HS-5 (cell line): ENCODE measurements around the gene CAB39L.

Source experiments
- DNase-seq: peaks from one replicate; pipeline ENCODE4 v3.0.0-alpha.2; 2012; ENCODE audit warnings: low read depth

The CAB39L gene

DNA sequence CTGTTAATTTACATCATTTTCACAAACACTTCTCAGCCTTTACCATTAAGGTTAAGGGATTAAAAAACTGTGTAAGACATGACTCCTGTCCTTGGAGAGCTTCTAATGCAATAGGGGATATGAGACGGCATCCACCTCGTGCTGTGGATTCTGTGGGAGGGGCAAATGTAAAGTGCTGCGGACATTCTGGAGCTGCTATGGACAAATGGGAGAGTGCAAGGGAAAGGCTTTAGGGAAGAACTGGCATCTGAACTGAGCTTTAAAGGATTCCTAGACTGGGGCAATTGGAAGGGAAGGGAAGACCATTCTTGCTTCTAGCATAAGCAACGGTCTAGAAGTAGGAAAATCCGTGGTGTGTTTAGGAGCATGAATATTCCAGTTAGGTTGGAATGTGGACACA, 164.8 kb downstream of the CAB39L start:
- no peak for DNase-seq

GRCh38 chr13:49278211-49278610, 165.7 kb downstream of the CAB39L start:
- no peak for DNase-seq

DNA sequence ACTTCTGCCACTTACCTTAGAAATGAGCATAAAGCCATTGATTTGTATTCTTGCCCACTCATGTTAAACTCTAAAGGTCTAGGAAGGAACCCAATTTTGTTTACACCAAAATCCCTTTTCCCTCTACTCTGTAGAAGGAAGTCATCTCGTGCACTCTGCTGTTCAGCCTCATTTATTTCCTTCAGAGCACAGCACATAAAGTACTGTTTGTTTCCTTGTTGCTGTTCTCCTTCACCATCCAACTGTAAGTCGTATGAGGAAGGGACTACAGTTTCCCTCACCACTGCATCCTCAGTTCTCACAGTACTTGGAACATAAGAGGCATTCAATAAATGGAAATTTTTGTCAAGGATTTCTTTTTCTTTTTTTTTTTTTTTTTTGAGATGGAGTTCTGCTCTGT, 171.6 kb downstream of the CAB39L start:
- DNase-seq = no peak

- DNase-seq = no peak
Observed at GRCh38 chr13:49271264-49271663, 172.6 kb downstream of the CAB39L start.

- DNase-seq = no peak
Observed at GRCh38 chr13:49265822-49266221, 178.0 kb downstream of the CAB39L start.

GRCh38 chr13:49262634-49263033, 181.2 kb downstream of the CAB39L start:
- DNase-seq = no peak

- DNase-seq = no peak
Observed at GRCh38 chr13:49259586-49259985, 184.3 kb downstream of the CAB39L start.
